SU-DHL-6 (cell line): ENCODE results near the gene CCNI2.

Experiments
- H2AFZ ChIP-seq: fragments of 200-600 bp; sonication (generic); 2 replicates; pipeline ENCODE4 v1.6.1; 2014; ENCODE audit warnings: low read depth, mild to moderate bottlenecking, moderate library complexity, mixed read lengths, antibody characterized with exemption, low read length; ENCODE audit not compliant: severe bottlenecking
- H3F3A ChIP-seq: fragments of 200-600 bp; shearing (Covaris generic); 2 replicates; pipeline ENCODE4 v1.6.0; 2016; ENCODE audit warnings: antibody characterized with exemption, mild to moderate bottlenecking; ENCODE audit not compliant: insufficient read depth
- H3K27ac ChIP-seq: fragments of 200-600 bp; sonication (generic); 2 replicates; pipeline ENCODE4 v1.5.1; 2016; ENCODE audit warnings: low read depth, mild to moderate bottlenecking, low read length, moderate library complexity, mixed read lengths
- H3K27me3 ChIP-seq: fragments of 200-600 bp; sonication (generic), shearing (Covaris generic); 2 replicates; pipeline ENCODE4 v1.6.0; 2014; ENCODE audit warnings: mild to moderate bottlenecking, low read length
- H3K36me3 ChIP-seq: fragments of 200-600 bp; sonication (generic); 2 replicates; pipeline ENCODE4 v1.6.1; 2014; ENCODE audit warnings: mild to moderate bottlenecking, low read length, mixed read lengths
- H3K4me2 ChIP-seq: fragments of 300-600, 200-600 bp; shearing (Covaris generic), sonication (generic); 2 replicates; pipeline ENCODE4 v1.6.0; 2014; ENCODE audit warnings: low read length, low read depth, mild to moderate bottlenecking; ENCODE audit not compliant: poor library complexity, severe bottlenecking
- H3K4me3 ChIP-seq: fragments of 200-600 bp; sonication (generic); 2 replicates; pipeline ENCODE4 v1.5.1; 2014; ENCODE audit warnings: antibody characterized with exemption, low read length, mild to moderate bottlenecking, mixed read lengths; ENCODE audit not compliant: insufficient read depth, poor library complexity, severe bottlenecking
- H3K79me2 ChIP-seq: fragments of 200-600 bp; sonication (generic); 2 replicates; pipeline ENCODE4 v1.6.1; 2014; ENCODE audit warnings: mild to moderate bottlenecking, low read length, moderate library complexity; ENCODE audit not compliant: insufficient read depth
- H3K9ac ChIP-seq: fragments of 200-600 bp; sonication (generic); 2 replicates; pipeline ENCODE4 v1.7.0; 2014; ENCODE audit warnings: mild to moderate bottlenecking, low read length
- H3K9me2 ChIP-seq: fragments of 200-600 bp; sonication (generic); replicated peaks from 2 replicates; pipeline ENCODE4 v1.6.1; 2014; ENCODE audit warnings: low read length; ENCODE audit not compliant: insufficient read depth
- H3K9me3 ChIP-seq: fragments of 200-600 bp; sonication (generic); 2 replicates; pipeline ENCODE4 v1.6.1; 2014; ENCODE audit warnings: low read length, mixed read lengths; ENCODE audit not compliant: insufficient read depth
- H4K20me1 ChIP-seq: fragments of 200-600 bp; sonication (generic); 2 replicates; pipeline ENCODE4 v1.6.1; 2014; ENCODE audit warnings: low read depth, mild to moderate bottlenecking, antibody characterized with exemption, low read length, moderate library complexity, mixed read lengths
- CTCF ChIP-seq: fragments of 200-600 bp; sonication (generic); IDR thresholded peaks from one replicate; pipeline ENCODE4 v1.5.1; 2017; ENCODE audit warnings: antibody characterized with exemption, mild to moderate bottlenecking, low read length, moderate library complexity; ENCODE audit not compliant: insufficient read depth, poor library complexity, severe bottlenecking
- EZH2phosphoT487 ChIP-seq: fragments of 200-600 bp; sonication (generic), shearing (Covaris generic); conservative IDR thresholded peaks from 2 replicates; pipeline ENCODE4 v1.6.1; 2018; ENCODE audit warnings: mild to moderate bottlenecking, antibody characterized with exemption, low read length, moderate library complexity, mixed read lengths

The CCNI2 gene

GRCh38 chr5:132785864-132786263 is 38.6 kb downstream of the CCNI2 start:
- Histone ChIP-seq H3K79me2 (no peaks in the 10 kb centered on the region), H2AFZ (no peak overlapping the region), H3K4me3 (no peak overlapping the region), H3K4me2 (no peak overlapping the region), H3K9me2 (no peaks in the 10 kb centered on the region), H3F3A (no peaks in the 10 kb centered on the region), H3K9ac (no peak overlapping the region), H3K9me3 (no peaks in the 10 kb centered on the region), H4K20me1 (no peaks in the 10 kb centered on the region), H3K27ac (no peak overlapping the region), H3K27me3 (no peaks in the 10 kb centered on the region), H3K36me3 (no peaks in the 10 kb centered on the region)
- no peak for TF ChIP-seq EZH2phosphoT487
- no peak for TF ChIP-seq CTCF

GRCh38 chr5:132787076-132787475 is 39.9 kb downstream of the CCNI2 start:
- no peak overlapping the region for H2AFZ ChIP-seq
- no peak overlapping the region for H3K27ac ChIP-seq
- no peaks in the 10 kb centered on the region for H3F3A ChIP-seq
- no peaks in the 10 kb centered on the region for H3K9me3 ChIP-seq
- H3K27me3 ChIP-seq = no peaks in the 10 kb centered on the region
- no peaks in the 10 kb centered on the region for H3K79me2 ChIP-seq
- H3K4me2 ChIP-seq = no peak overlapping the region
- TF ChIP-seq CTCF (no peak), EZH2phosphoT487 (no peak)
- H3K4me3 ChIP-seq = no peak overlapping the region
- H4K20me1 ChIP-seq = no peaks in the 10 kb centered on the region
- no peaks in the 10 kb centered on the region for H3K9me2 ChIP-seq
- no peaks in the 10 kb centered on the region for H3K36me3 ChIP-seq
- no peak overlapping the region for H3K9ac ChIP-seq

DNA sequence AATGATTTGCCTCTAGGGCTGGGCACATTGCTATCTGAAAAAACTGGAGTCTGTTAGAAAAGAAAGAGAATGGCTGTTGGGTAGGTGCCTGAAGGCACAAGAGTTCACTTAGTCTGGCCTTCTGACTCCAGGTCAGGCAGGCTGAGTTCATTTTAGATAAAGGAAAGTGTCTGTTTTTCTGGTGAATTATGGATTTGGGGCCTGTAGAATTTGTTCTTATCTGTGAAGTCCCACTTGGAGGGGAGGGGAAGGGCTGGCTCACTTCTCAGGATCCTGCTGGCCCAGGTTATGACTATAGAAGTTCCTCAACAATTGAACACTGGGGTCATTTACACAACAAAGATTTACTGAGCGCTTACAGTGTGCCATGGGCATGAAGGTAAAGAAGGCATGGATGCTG is 41.3 kb downstream of the CCNI2 start:
- H3K27me3 ChIP-seq = no peaks in the 10 kb centered on the region
- no peaks in the 10 kb centered on the region for H3K9me3 ChIP-seq
- no peak overlapping the region for H3K27ac ChIP-seq
- TF ChIP-seq CTCF = no peak
- TF ChIP-seq EZH2phosphoT487 = no peak
- no peak overlapping the region for H3K4me2 ChIP-seq
- H3K36me3 ChIP-seq = no peaks in the 10 kb centered on the region
- no peaks in the 10 kb centered on the region for H3K79me2 ChIP-seq
- no peaks in the 10 kb centered on the region for H3K9me2 ChIP-seq
- H2AFZ ChIP-seq = no peak overlapping the region
- no peak overlapping the region for H3K9ac ChIP-seq
- no peak overlapping the region for H3K4me3 ChIP-seq
- H3F3A ChIP-seq = no peaks in the 10 kb centered on the region
- no peaks in the 10 kb centered on the region for H4K20me1 ChIP-seq
